IMR-90 (cell line): Measurements from ENCODE around the gene ASTN2. TPM values are rescaled to one million over a fixed set of nuclear protein-coding genes. Genes with fewer than 3 reads are reported as not detected.

ENCODE experiments used
- ATAC-seq: fragments of 200-7000 bp; cut with Tn5 transposase; 2 replicates; pipeline ENCODE4 v1.9.1; 2020; ENCODE audit warnings: low read depth, mild to moderate bottlenecking, moderate library complexity
- BruUV-seq: library from RNA; stranded (reverse); fragments of 400-500 nt; replicated peaks from 2 replicates; lab custom pipeline; 2021; lab: Mats Ljungman, UMichigan
- CTCF ChIA-PET: fragments of 300-600 bp; formaldehyde crosslinking; extraction: SDS; loops from one replicate; lab custom pipeline; 2021; ENCODE audit warnings: antibody characterized with exemption; lab: Yijun Ruan, JAX
- POLR2A ChIA-PET: fragments of 300-600 bp; sonication (Branson Sonifier 250); formaldehyde crosslinking; loops from one replicate; lab custom pipeline; 2022; ENCODE audit warnings: antibody characterized with exemption; ENCODE audit not compliant: unreplicated experiment; lab: Charles Lee
- DNase-seq: peaks from one replicate; pipeline ENCODE4 v3.0.0; 2013
- H2AFZ ChIP-seq: replicated peaks from 2 replicates; pipeline ENCODE3; 2013; ENCODE audit warnings: low read length, mild to moderate bottlenecking; ENCODE audit not compliant: poor library complexity
- H2AK5ac ChIP-seq: 2 replicates; pipeline ENCODE4 v1.6.1; 2013; ENCODE audit warnings: low read depth, low read length, inconsistent platforms
- H2AK9ac ChIP-seq: replicated peaks from 2 replicates; pipeline ENCODE3; 2013; ENCODE audit warnings: mild to moderate bottlenecking, low read depth, low read length, moderate library complexity; ENCODE audit not compliant: poor library complexity
- H2BK120ac ChIP-seq: 2 replicates; pipeline ENCODE4 v1.6.1; 2013; ENCODE audit warnings: low read depth, low read length, inconsistent platforms
- H2BK15ac ChIP-seq: 3 replicates; pipeline ENCODE4 v1.6.1; 2013; ENCODE audit warnings: low read depth, low read length, inconsistent platforms
- H2BK20ac ChIP-seq: 2 replicates; pipeline ENCODE4 v1.6.1; 2013; ENCODE audit warnings: low read depth, mild to moderate bottlenecking, inconsistent platforms, low read length, moderate library complexity
- H2BK5ac ChIP-seq: 2 replicates; pipeline ENCODE4 v1.6.1; 2013; ENCODE audit warnings: mild to moderate bottlenecking, low read depth, low read length, inconsistent platforms; ENCODE audit not compliant: poor library complexity, severe bottlenecking
- H3K14ac ChIP-seq: replicated peaks from 2 replicates; pipeline ENCODE4 v1.6.1; 2013; ENCODE audit warnings: low read depth, low read length, inconsistent platforms
- H3K18ac ChIP-seq: 2 replicates; pipeline ENCODE4 v1.6.1; 2013; ENCODE audit warnings: low read depth, low read length, control low read depth
- H3K23ac ChIP-seq: 2 replicates; pipeline ENCODE4 v1.6.1; 2013; ENCODE audit warnings: low read depth, low read length, inconsistent platforms
- H3K27ac ChIP-seq: 2 replicates; pipeline ENCODE4 v1.5.1; 2013; ENCODE audit warnings: mild to moderate bottlenecking, control low read depth, low read length; ENCODE audit not compliant: insufficient read depth
- H3K27me3 ChIP-seq: 2 replicates; pipeline ENCODE4 v1.6.1; 2013; ENCODE audit warnings: low read length; ENCODE audit not compliant: control insufficient read depth, insufficient read depth
- H3K36me3 ChIP-seq: 2 replicates; pipeline ENCODE4 v1.6.1; 2013; ENCODE audit warnings: low read length, mixed read lengths; ENCODE audit not compliant: control insufficient read depth, insufficient read depth
- H3K4ac ChIP-seq: 2 replicates; pipeline ENCODE4 v1.6.1; 2013; ENCODE audit warnings: low read depth, low read length, inconsistent platforms
- H3K4me1 ChIP-seq: 2 replicates; pipeline ENCODE4 v1.6.1; 2013; ENCODE audit warnings: low read length, mixed read lengths; ENCODE audit not compliant: control insufficient read depth, insufficient read depth
- H3K4me2 ChIP-seq: 2 replicates; pipeline ENCODE4 v1.6.1; 2013; ENCODE audit warnings: low read depth, mild to moderate bottlenecking, control low read depth, low read length, moderate library complexity
- H3K4me3 ChIP-seq: 2 replicates; pipeline ENCODE4 v1.5.1; 2013; ENCODE audit warnings: low read depth, mild to moderate bottlenecking, control low read depth, low read length, moderate library complexity; ENCODE audit not compliant: insufficient read depth
- H3K56ac ChIP-seq: 2 replicates; pipeline ENCODE4 v1.6.1; 2013; ENCODE audit warnings: low read length, inconsistent platforms; ENCODE audit not compliant: insufficient read depth; ENCODE audit errors: extremely low read depth
- H3K79me1 ChIP-seq, 2 experiments: 2 replicates each; pipeline ENCODE4 v1.6.1; 2013; ENCODE audit warnings: low read length in 2 of 2, inconsistent platforms in 1 of 2, low read depth in 1 of 2
- H3K9ac ChIP-seq: 2 replicates; pipeline ENCODE4 v1.6.1; 2013; ENCODE audit warnings: low read depth, low read length, control low read depth
- H3K9me1 ChIP-seq: 2 replicates; pipeline ENCODE4 v1.6.1; 2013; ENCODE audit warnings: low read length, inconsistent platforms; ENCODE audit not compliant: insufficient read depth
- H3K9me3 ChIP-seq: 2 replicates; pipeline ENCODE4 v1.6.1; 2013; ENCODE audit warnings: low read length; ENCODE audit not compliant: control insufficient read depth, insufficient read depth
- H4K20me1 ChIP-seq: 2 replicates; pipeline ENCODE4 v1.6.1; 2013; ENCODE audit warnings: low read length, inconsistent platforms; ENCODE audit not compliant: insufficient read depth
- H4K5ac ChIP-seq: 2 replicates; pipeline ENCODE4 v1.6.1; 2013; ENCODE audit warnings: mild to moderate bottlenecking, low read depth, low read length, control low read depth
- H4K8ac ChIP-seq, 2 experiments: 2 replicates each; pipeline ENCODE4 v1.6.1; 2013; ENCODE audit warnings: low read depth in 2 of 2, low read length in 2 of 2, control low read depth in 1 of 2, inconsistent platforms in 1 of 2
- H4K91ac ChIP-seq: 2 replicates; pipeline ENCODE4 v1.6.1; 2013; ENCODE audit warnings: low read depth, low read length, inconsistent platforms; ENCODE audit not compliant: insufficient read depth
- FOS ChIP-seq: fragments of 150-350 bp; IDR thresholded peaks from 2 replicates; pipeline ENCODE4 v1.6.1; 2016; ENCODE audit warnings: low read depth, low read length
- MXI1 ChIP-seq: IDR thresholded peaks from 2 replicates; pipeline ENCODE4 v1.6.1; 2012; ENCODE audit warnings: low read depth, mild to moderate bottlenecking, low read length, moderate library complexity, borderline replicate concordance
- NFE2L2 ChIP-seq: fragments of 150-350 bp; IDR thresholded peaks from 2 replicates; pipeline ENCODE4 v1.6.1; 2016; ENCODE audit warnings: low read depth, mild to moderate bottlenecking, low read length
- POLR2A ChIP-seq: IDR thresholded peaks from 2 replicates; pipeline ENCODE4 v1.6.1; 2012; ENCODE audit warnings: mild to moderate bottlenecking, low read depth, low read length
- RCOR1 ChIP-seq: IDR thresholded peaks from 2 replicates; pipeline ENCODE4 v1.6.1; 2012; ENCODE audit warnings: mild to moderate bottlenecking, low read length, improper control_type of control experiment; ENCODE audit not compliant: insufficient replicate concordance
- WGBS, 2 experiments: methylation state at CpG; one replicate each; pipeline versions ENCODE4 v1.1.5 to v1.1.7; 2013; ENCODE audit warnings: missing lambda C conversion rate in 2 of 2; ENCODE audit not compliant: insufficient read length in 1 of 2; ENCODE audit errors: extremely low coverage in 2 of 2; 5-methylcytosine and 5-hydroxymethylcytosine counted together
- dilution Hi-C: fragments of 300-500 bp; cut with HindIII; formaldehyde crosslinking; loops from one replicate; pipeline ENCODE4 v1.14.3; 2018; ENCODE audit warnings: low sequenced_read_pairs; ENCODE audit not compliant: unreplicated experiment
- in situ Hi-C: fragments of 300-500 bp; cut with MboI; formaldehyde crosslinking; loops from 3 replicates; pipeline ENCODE4 v1.14.3; 2019; ENCODE audit warnings: low sequenced_read_pairs, inconsistent platforms, mixed read lengths
- intact Hi-C: fragments of 100-400 bp; cut with micrococcal nuclease; formaldehyde crosslinking; loops from 2 replicates; pipeline ENCODE4 v1.10.0; 2022
- polyA plus RNA-seq, 3 experiments: library from polyadenylated mRNA; depleted of rRNA; stranded (reverse); fragments of >200 nt; gene quantifications; 2 replicates each; pipeline ENCODE4 v1.2.3, GENCODE V29; 2012; ENCODE audit warnings: low replicate concordance in 1 of 3
- total RNA-seq: library from RNA; depleted of rRNA; stranded (reverse); fragments of >200 nt; gene quantifications from 2 replicates; pipeline ENCODE4 v1.2.3, GENCODE V29; 2012
- TF ChIP-seq, protein P1 (sequence below): conservative IDR thresholded peaks from 2 replicates; pipeline ENCODE4 v1.5.1; 2012; ENCODE audit warnings: mild to moderate bottlenecking, low read depth, low read length, improper control_type of control experiment

Gene ASTN2
- total and polyA plus RNA-seq, 2 of the 4 experiments (the other 2 are of a cell fraction) = 3.8 to 6.8 TPM

- no peaks in the 10 kb centered on the region for H3K9me3 ChIP-seq
- H3K9ac ChIP-seq = no peak overlapping the region
- no peak overlapping the region for H4K91ac ChIP-seq
- no peak overlapping the region for H3K27ac ChIP-seq
- ChIA-PET CTCF (no interaction called here), POLR2A (no interaction called here)
- no TSS peak for BruUV-seq
- H2BK20ac ChIP-seq = no peak overlapping the region
- H3K14ac ChIP-seq = no peak overlapping the region
- ATAC-seq (no peak), DNase-seq (no peak)
- dilution Hi-C loops (no loop called here), intact Hi-C loops (no loop called here), in situ Hi-C loops (no loop called here)
- H4K5ac ChIP-seq = no peak overlapping the region
- H3K4me3 ChIP-seq = no peak overlapping the region
- no peak overlapping the region for H2AK5ac ChIP-seq
- H2BK120ac ChIP-seq = no peak overlapping the region
- no peak overlapping the region for H2AK9ac ChIP-seq
- H4K20me1 ChIP-seq = no peaks in the 10 kb centered on the region
- TF ChIP-seq RCOR1 (no peak), POLR2A (no peak), MXI1 (no peak), NFE2L2 (no peak), FOS (no peak)
- TF ChIP-seq, protein P1, sequence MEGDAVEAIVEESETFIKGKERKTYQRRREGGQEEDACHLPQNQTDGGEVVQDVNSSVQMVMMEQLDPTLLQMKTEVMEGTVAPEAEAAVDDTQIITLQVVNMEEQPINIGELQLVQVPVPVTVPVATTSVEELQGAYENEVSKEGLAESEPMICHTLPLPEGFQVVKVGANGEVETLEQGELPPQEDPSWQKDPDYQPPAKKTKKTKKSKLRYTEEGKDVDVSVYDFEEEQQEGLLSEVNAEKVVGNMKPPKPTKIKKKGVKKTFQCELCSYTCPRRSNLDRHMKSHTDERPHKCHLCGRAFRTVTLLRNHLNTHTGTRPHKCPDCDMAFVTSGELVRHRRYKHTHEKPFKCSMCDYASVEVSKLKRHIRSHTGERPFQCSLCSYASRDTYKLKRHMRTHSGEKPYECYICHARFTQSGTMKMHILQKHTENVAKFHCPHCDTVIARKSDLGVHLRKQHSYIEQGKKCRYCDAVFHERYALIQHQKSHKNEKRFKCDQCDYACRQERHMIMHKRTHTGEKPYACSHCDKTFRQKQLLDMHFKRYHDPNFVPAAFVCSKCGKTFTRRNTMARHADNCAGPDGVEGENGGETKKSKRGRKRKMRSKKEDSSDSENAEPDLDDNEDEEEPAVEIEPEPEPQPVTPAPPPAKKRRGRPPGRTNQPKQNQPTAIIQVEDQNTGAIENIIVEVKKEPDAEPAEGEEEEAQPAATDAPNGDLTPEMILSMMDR = no peak
- no peak overlapping the region for H3K4ac ChIP-seq
- no peaks in the 10 kb centered on the region for H3K36me3 ChIP-seq
- no peak overlapping the region for H3K56ac ChIP-seq
- no CpG with 5 or more reads among the region's 2 CpGs for WGBS, 2 experiments
- H2BK5ac ChIP-seq = no peak overlapping the region
- no peak overlapping the region for H3K4me2 ChIP-seq
- no peak overlapping the region for H2AFZ ChIP-seq
- H3K23ac ChIP-seq = no peak overlapping the region
- no peak overlapping the region for H3K18ac ChIP-seq
- H3K4me1 ChIP-seq = no peaks in the 10 kb centered on the region
- H3K9me1 ChIP-seq = no peaks in the 10 kb centered on the region
- no peak overlapping the region for H4K8ac ChIP-seq
- no peak overlapping the region for H2BK15ac ChIP-seq
- no peaks in the 10 kb centered on the region for H3K27me3 ChIP-seq
- H3K79me1 ChIP-seq = no peaks in the 10 kb centered on the region
Observed at GRCh38 chr9:116816484-116816883, 598.4 kb downstream of the ASTN2 start.
